D721Med (cell line): Measurements from ENCODE around the gene LEKR1.

Source experiments
- DNase-seq: peaks from one replicate; pipeline ENCODE4 v3.0.0; 2011; ENCODE audit warnings: low spot score; ENCODE audit not compliant: insufficient read length
- FAIRE-seq: peaks from 2 replicates; lab custom pipeline; 2011; peaks lifted over from hg19 to GRCh38; lab: Jason Lieb, UNC
- CTCF ChIP-seq: IDR thresholded peaks from 2 replicates; pipeline ENCODE4 v1.5.1; 2012; ENCODE audit warnings: mild to moderate bottlenecking, control low read depth; ENCODE audit not compliant: insufficient read depth; ENCODE audit errors: missing control alignments

The LEKR1 gene

GRCh38 chr3:157065201-157065600, 239.0 kb downstream of the LEKR1 start:
- no peak for DNase-seq
- no peak for TF ChIP-seq CTCF
- no peak for FAIRE-seq

- no peak for TF ChIP-seq CTCF
- FAIRE-seq (no peak), DNase-seq (no peak)
Measured at GRCh38 chr3:157066335-157067098, 240.4 kb downstream of the LEKR1 start.

GRCh38 chr3:157067114-157067513, 241.0 kb downstream of the LEKR1 start:
- FAIRE-seq (no peak), DNase-seq (no peak)
- no peak for TF ChIP-seq CTCF

GRCh38 chr3:157069406-157069805, 243.3 kb downstream of the LEKR1 start:
- FAIRE-seq (no peak), DNase-seq (no peak)
- no peak for TF ChIP-seq CTCF

GRCh38 chr3:157069846-157070677, 243.9 kb downstream of the LEKR1 start:
- DNase-seq (no peak), FAIRE-seq (no peak)
- no peak for TF ChIP-seq CTCF

- no peak for FAIRE-seq
- DNase-seq: no peak
- TF ChIP-seq CTCF: no peak
Measured at GRCh38 chr3:157070678-157070999, 244.5 kb downstream of the LEKR1 start.
